Mesothelial cell of epicardium (in vitro differentiated cells): ENCODE measurements around the gene KYNU. TPM values are rescaled to one million over a fixed set of nuclear protein-coding genes. Genes with fewer than 3 reads are reported as not detected.
"Not testable (repeated sequence)": the region's sequence is repeated elsewhere in the genome, so short reads cannot be mapped to it uniquely, and the experiment has no call there.

Experiments used
- DNase-seq, 2 experiments: peaks; one replicate each; pipeline ENCODE4 v3.0.0; 2021; ENCODE audit warnings: low spot score in 2 of 2; ENCODE audit not compliant: unreplicated experiment in 2 of 2
- H3K27ac Mint-ChIP-seq: 2 replicates; pipeline ENCODE4 v1.8.0; 2021; ENCODE audit warnings: mixed read lengths
- H3K27me3 Mint-ChIP-seq: 2 replicates; pipeline ENCODE4 v1.8.0; 2021; ENCODE audit warnings: low read depth, mixed read lengths
- H3K36me3 Mint-ChIP-seq: 2 replicates; pipeline ENCODE4 v1.8.0; 2021; ENCODE audit warnings: mixed read lengths
- H3K4me1 Mint-ChIP-seq: 2 replicates; pipeline ENCODE4 v1.8.0; 2021; ENCODE audit warnings: mixed read lengths
- H3K4me3 Mint-ChIP-seq: 2 replicates; pipeline ENCODE4 v1.8.0; 2021; ENCODE audit warnings: mild to moderate bottlenecking, moderate library complexity, mixed read lengths
- H3K9me3 Mint-ChIP-seq: 2 replicates; pipeline ENCODE4 v1.8.0; 2021; ENCODE audit warnings: mixed read lengths
- CTCF ChIP-seq: fragments of 200-600 bp; sonication (generic); IDR thresholded peaks from one replicate; pipeline ENCODE4 v1.5.0; 2021; ENCODE audit warnings: antibody characterized with exemption; ENCODE audit not compliant: unreplicated experiment
- total RNA-seq: library from RNA; stranded (reverse); gene quantifications from 3 replicates; pipeline ENCODE4 v1.2.1, GENCODE V29; 2021

KYNU gene
- total RNA-seq, 1 donor from 2014 or later: 0.09 TPM

GRCh38 chr2:143071185-143071876 is 193.9 kb downstream of the KYNU start:
- H3K27me3 Mint-ChIP-seq: no peaks in the 10 kb centered on the region
- H3K4me1 Mint-ChIP-seq: no peaks in the 10 kb centered on the region
- H3K27ac Mint-ChIP-seq: no peak overlapping the region
- H3K4me3 Mint-ChIP-seq: no peak overlapping the region
- H3K9me3 Mint-ChIP-seq: peaks cover 16% of the 10 kb centered on the region
- no peak for TF ChIP-seq CTCF
- no peaks in the 10 kb centered on the region for H3K36me3 Mint-ChIP-seq
- no peak for DNase-seq

- H3K4me1 Mint-ChIP-seq, DNase-seq, H3K27me3 Mint-ChIP-seq, H3K27ac Mint-ChIP-seq, H3K4me3 Mint-ChIP-seq, H3K36me3 Mint-ChIP-seq: not testable (repeated sequence)
- peaks cover 21% of the 10 kb centered on the region for H3K9me3 Mint-ChIP-seq
Observed at GRCh38 chr2:143074913-143075312, 197.4 kb downstream of the KYNU start.

GRCh38 chr2:143075711-143076110 is 198.2 kb downstream of the KYNU start:
- no peak for DNase-seq
- Mint-ChIP-seq H3K4me1 (no peaks in the 10 kb centered on the region), H3K4me3 (no peak overlapping the region), H3K9me3 (peaks cover 21% of the 10 kb centered on the region), H3K27me3 (no peaks in the 10 kb centered on the region), H3K27ac (no peak overlapping the region), H3K36me3 (no peaks in the 10 kb centered on the region)
- no peak for TF ChIP-seq CTCF

- no peak for DNase-seq
- Mint-ChIP-seq H3K4me3 (no peak overlapping the region), H3K27ac (no peak overlapping the region), H3K27me3 (no peaks in the 10 kb centered on the region), H3K9me3 (peaks cover 29% of the 10 kb centered on the region), H3K4me1 (no peaks in the 10 kb centered on the region), H3K36me3 (no peaks in the 10 kb centered on the region)
- TF ChIP-seq CTCF: no peak
Observed at GRCh38 chr2:143078104-143078503, 200.6 kb downstream of the KYNU start.

- H3K4me1 Mint-ChIP-seq: no peaks in the 10 kb centered on the region
- H3K36me3 Mint-ChIP-seq: no peaks in the 10 kb centered on the region
- DNase-seq: no peak
- H3K27me3 Mint-ChIP-seq: no peaks in the 10 kb centered on the region
- no peak overlapping the region for H3K27ac Mint-ChIP-seq
- no peak for TF ChIP-seq CTCF
- H3K4me3 Mint-ChIP-seq: no peak overlapping the region
- peaks cover 10% of the 10 kb centered on the region for H3K9me3 Mint-ChIP-seq
Observed at GRCh38 chr2:143081616-143082015, 204.2 kb downstream of the KYNU start.

GRCh38 chr2:143083636-143084035 is 206.2 kb downstream of the KYNU start:
- Mint-ChIP-seq H3K4me3 (no peak overlapping the region), H3K36me3 (no peaks in the 10 kb centered on the region), H3K27me3 (no peaks in the 10 kb centered on the region), H3K4me1 (no peaks in the 10 kb centered on the region), H3K9me3 (peaks cover 8% of the 10 kb centered on the region), H3K27ac (no peak overlapping the region)
- TF ChIP-seq CTCF: no peak
- DNase-seq: no peak
